Measurements from ENCODE around the gene OR2T2. TPM values are rescaled to one million over a fixed set of nuclear protein-coding genes. Genes with fewer than 3 reads are reported as not detected.
A peak's percentile ranks its signal among the peaks of the same experiment; 100 is the strongest.
"Not testable (repeated sequence)": the region's sequence is repeated elsewhere in the genome, so short reads cannot be mapped to it uniquely, and the experiment has no call there.

The OR2T2 gene
- total and polyA plus RNA-seq, 8 donors = not detected

- H3K27ac ChIP-seq = no peak overlapping the region
- intact Hi-C loops (cut with DNase I) = no loop called here
- H3K9me3 ChIP-seq = peaks cover 0 to 26% of the 10 kb centered on the region in 2 donors
- no peaks in the 10 kb centered on the region for H3K4me1 ChIP-seq
- no peak overlapping the region for H3K4me3 ChIP-seq
- TF ChIP-seq, protein P1, sequence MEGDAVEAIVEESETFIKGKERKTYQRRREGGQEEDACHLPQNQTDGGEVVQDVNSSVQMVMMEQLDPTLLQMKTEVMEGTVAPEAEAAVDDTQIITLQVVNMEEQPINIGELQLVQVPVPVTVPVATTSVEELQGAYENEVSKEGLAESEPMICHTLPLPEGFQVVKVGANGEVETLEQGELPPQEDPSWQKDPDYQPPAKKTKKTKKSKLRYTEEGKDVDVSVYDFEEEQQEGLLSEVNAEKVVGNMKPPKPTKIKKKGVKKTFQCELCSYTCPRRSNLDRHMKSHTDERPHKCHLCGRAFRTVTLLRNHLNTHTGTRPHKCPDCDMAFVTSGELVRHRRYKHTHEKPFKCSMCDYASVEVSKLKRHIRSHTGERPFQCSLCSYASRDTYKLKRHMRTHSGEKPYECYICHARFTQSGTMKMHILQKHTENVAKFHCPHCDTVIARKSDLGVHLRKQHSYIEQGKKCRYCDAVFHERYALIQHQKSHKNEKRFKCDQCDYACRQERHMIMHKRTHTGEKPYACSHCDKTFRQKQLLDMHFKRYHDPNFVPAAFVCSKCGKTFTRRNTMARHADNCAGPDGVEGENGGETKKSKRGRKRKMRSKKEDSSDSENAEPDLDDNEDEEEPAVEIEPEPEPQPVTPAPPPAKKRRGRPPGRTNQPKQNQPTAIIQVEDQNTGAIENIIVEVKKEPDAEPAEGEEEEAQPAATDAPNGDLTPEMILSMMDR (IDR thresholded peaks at IDR 0.05) = no peak
- H3K27me3 ChIP-seq = no peaks in the 10 kb centered on the region
- H3K36me3 ChIP-seq = no peaks in the 10 kb centered on the region
- DNase-seq (no peak), ATAC-seq (no peak)
Measured at GRCh38 chr1:248417854-248418253, 27.6 kb upstream of the OR2T2 start.

DNA sequence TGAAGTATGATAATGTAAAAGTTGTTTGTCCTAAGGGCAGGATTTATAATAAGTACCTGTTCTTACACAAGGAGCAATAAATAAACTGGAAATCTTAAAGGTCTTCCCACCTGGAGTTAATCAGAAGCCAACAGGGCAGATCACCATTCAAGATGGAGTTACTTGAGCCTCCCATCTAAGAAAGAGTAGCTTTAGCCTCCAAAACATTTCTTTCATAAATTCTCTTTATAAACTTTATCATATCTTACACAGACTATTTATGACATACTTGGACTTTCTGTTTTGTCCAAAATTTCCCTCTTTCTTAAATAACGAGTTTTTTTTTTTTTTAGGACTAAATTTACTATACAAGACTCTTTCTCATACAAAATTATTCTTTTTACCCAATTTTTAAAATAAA lies 24.1 kb upstream of the OR2T2 start:
- H3K27me3 ChIP-seq = no peaks in the 10 kb centered on the region
- peaks cover 0 to 32% of the 10 kb centered on the region in 2 donors for H3K9me3 ChIP-seq
- no peak overlapping the region for H3K27ac ChIP-seq
- no peak for ATAC-seq
- intact Hi-C loops (cut with DNase I) = no loop called here
- no peak overlapping the region for H3K4me3 ChIP-seq
- H3K4me1 ChIP-seq = no peaks in the 10 kb centered on the region
- TF ChIP-seq, protein P1 (IDR thresholded peaks at IDR 0.05) = no peak
- DNase-seq = no peak
- H3K36me3 ChIP-seq = no peaks in the 10 kb centered on the region

DNA sequence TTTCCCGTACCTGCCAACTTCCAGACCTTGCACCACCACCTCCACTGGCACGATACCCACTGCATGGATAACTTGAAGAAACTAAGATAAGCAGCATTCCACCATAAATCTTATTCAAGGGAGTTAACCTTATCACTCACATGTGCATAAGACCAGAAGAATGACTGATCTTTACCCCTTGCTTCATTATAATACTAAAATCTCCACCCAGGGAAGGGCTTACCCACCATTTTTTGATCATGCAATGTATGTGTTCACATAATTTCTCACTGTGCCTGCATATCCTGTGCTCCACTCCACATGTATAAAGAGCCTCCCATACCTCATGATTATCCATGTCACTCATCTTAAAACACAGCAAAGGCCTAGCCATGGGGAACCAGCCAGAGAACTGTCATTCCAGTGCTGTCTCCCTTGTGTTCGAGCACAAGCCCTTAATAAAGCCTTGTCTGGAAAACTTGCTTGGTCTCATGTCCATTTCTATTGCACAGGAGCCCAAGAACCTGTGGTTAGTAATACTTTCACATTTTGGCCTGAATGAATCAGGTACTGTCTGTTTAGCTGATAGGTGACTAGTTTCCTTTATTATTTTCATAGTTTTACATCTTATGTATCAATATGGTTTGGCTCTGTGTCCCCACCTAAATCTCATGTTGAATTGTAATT lies 17.8 kb upstream of the OR2T2 start:
- intact Hi-C loops (cut with DNase I) = not testable (repeated sequence)

DNA sequence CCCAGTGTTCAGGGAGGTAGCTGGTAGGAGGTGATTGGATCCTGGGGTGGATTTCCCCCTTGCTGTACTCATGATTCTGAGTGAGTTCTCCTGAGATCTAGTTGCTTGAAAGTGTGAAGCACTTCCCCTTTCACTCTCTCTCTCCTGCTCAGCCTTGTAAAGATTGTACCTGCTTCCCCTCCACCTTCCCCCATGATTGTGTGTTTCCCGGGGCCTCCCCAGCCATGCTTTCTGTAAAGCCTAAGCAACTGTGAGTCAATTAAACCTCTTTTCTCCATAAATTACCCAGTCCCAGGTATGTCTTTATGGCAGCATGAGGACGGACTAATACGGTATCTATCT lies 17.3 kb upstream of the OR2T2 start:
- DNase-seq; H3K36me3 ChIP-seq; ATAC-seq; H3K4me1 ChIP-seq; intact Hi-C loops (cut with DNase I); H3K9me3 ChIP-seq; H3K27me3 ChIP-seq; H3K27ac ChIP-seq; H3K4me3 ChIP-seq: not testable (repeated sequence)

More for the DNA sequence above, 17.8 kb upstream of the OR2T2 start:
- not testable (repeated sequence) for DNase-seq, H3K27ac ChIP-seq, ATAC-seq, H3K27me3 ChIP-seq, H3K9me3 ChIP-seq, H3K36me3 ChIP-seq, H3K4me3 ChIP-seq, H3K4me1 ChIP-seq

- ATAC-seq; H3K4me1 ChIP-seq; DNase-seq; intact Hi-C loops (cut with DNase I); H3K9me3 ChIP-seq; H3K27me3 ChIP-seq; H3K36me3 ChIP-seq; H3K4me3 ChIP-seq; H3K27ac ChIP-seq: not testable (repeated sequence)
Measured at GRCh38 chr1:248431683-248432082, 13.8 kb upstream of the OR2T2 start.

GRCh38 chr1:248432201-248432600 lies 13.2 kb upstream of the OR2T2 start:
- H3K36me3 ChIP-seq; H3K4me1 ChIP-seq; ATAC-seq; H3K27ac ChIP-seq; intact Hi-C loops (cut with DNase I); H3K4me3 ChIP-seq; H3K27me3 ChIP-seq; DNase-seq; H3K9me3 ChIP-seq: not testable (repeated sequence)

DNA sequence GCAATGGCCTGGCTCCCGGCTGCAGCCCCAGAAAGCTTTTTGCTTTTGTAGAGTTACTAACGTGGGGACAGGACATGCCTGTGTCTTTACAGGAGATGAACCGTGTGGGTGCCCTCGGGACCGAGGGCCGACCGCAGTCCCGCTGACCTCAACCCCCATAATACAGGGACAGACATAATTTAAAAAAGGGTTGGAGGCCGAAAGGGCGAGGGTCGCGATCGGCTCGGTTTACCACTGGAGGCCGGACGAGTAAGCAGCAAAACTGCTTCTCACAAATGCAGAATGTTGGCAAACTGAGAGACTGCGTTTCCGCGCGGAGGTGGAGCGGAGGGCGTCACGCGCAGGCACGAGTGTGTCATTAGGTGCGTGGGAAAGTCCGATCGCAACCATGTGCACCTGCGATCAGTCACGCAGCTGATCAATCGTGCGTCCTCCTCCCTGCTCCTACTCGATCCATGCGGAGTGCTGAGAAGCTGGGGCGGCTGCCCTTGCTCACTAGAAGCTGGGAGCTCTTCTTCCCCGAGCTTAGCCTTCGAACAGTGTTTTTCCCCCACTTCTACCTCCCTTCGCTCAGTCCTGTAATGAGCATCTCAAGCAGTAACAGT lies 11.5 kb upstream of the OR2T2 start:
- H3K36me3 ChIP-seq; intact Hi-C loops (cut with DNase I); H3K4me3 ChIP-seq; H3K27ac ChIP-seq; H3K27me3 ChIP-seq; H3K4me1 ChIP-seq; ATAC-seq; H3K9me3 ChIP-seq: not testable (repeated sequence)
- peak in 1 of 4 donors; percentile 58 for DNase-seq

DNA sequence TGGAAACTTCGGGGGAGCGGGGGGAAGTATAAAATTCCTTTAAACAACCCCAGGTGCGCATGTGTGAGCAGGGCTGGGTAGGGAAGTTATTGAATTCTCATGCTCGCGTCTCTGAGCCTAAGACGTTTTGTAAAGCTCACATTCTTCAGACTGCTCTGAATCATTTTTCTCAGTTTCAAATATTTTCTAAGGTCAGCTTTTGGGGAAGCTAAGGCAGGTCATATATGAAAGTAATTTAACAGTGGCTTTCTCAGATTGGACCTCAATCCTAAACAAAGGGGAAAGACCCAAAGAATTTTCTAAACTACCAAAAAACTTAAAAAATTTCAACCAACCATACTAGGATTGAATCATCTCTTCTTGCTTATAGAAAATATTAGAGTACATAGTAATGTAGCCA lies 10.5 kb upstream of the OR2T2 start:
- intact Hi-C loops (cut with DNase I); DNase-seq; H3K36me3 ChIP-seq; ATAC-seq; H3K4me3 ChIP-seq; H3K27ac ChIP-seq; H3K4me1 ChIP-seq; H3K27me3 ChIP-seq; H3K9me3 ChIP-seq: not testable (repeated sequence)

DNA sequence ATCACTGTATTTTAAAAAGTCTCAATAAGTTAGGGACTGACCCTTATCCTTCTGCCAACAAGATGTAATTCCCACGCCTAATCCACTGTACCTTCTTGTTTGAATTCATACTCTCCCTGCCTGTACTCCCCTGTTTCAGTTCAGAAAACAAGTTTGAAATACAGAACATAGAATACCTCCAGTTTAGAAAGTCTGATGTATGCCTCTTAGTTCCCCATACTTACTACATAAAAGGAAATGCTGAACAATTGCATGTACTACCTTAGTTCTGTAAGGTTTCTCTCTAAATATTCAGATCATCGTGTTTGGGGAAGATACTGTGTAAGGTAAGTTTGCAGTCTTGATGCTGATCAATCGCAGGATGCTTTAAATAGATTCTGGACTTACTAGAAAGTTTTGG lies 9.1 kb upstream of the OR2T2 start:
- H3K4me1 ChIP-seq; H3K27me3 ChIP-seq; H3K27ac ChIP-seq; H3K36me3 ChIP-seq; DNase-seq; intact Hi-C loops (cut with DNase I); ATAC-seq; H3K4me3 ChIP-seq; H3K9me3 ChIP-seq: not testable (repeated sequence)

DNA sequence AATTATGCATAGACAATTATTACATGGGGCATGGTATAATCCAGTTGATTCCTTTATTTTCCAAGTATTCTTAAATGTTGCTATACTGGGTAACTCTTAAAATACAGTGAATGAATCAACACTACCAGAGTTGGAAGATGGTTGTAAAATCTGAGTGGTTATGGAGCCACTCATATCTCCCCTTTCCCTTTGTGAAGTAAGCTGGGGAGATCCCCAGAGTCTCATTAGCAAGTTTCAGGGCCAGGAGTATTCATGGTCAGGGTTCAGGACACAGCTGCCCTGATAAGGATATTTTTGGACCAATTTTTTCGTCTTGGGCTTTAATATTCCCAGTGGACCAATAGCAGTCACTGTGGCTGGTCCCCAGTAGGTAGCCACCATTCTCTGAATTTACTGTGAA lies 6.8 kb upstream of the OR2T2 start:
- ATAC-seq; intact Hi-C loops (cut with DNase I); DNase-seq: not testable (repeated sequence)

GRCh38 chr1:248439283-248439682 lies 6.2 kb upstream of the OR2T2 start:
- ATAC-seq; DNase-seq; H3K36me3 ChIP-seq; intact Hi-C loops (cut with DNase I); H3K4me1 ChIP-seq; H3K9me3 ChIP-seq; H3K27me3 ChIP-seq; H3K4me3 ChIP-seq; H3K27ac ChIP-seq: not testable (repeated sequence)

More for the DNA sequence above, 6.8 kb upstream of the OR2T2 start:
- not testable (repeated sequence) for H3K4me3 ChIP-seq, H3K36me3 ChIP-seq, H3K9me3 ChIP-seq, H3K27ac ChIP-seq, H3K4me1 ChIP-seq, H3K27me3 ChIP-seq

Measured in left lung (tissue), 10 donors.